ENCODE results near the gene MAB21L3.
A peak's percentile ranks its signal among the peaks of the same experiment; 100 is the strongest.

The MAB21L3 gene

GRCh38 chr1:116099919-116100318, 11.3 kb upstream of the MAB21L3 start:
- Mint-ChIP-seq H3K9me3 (peaks cover 6% of the 10 kb centered on the region), H3K4me1 (peaks cover 5% of the 10 kb centered on the region), H3K27ac (no peak overlapping the region), H3K27me3 (ENCODE audit: low read depth) (no peaks in the 10 kb centered on the region), H3K4me3 (no peak overlapping the region), H3K36me3 (ENCODE audit: low read depth) (peaks cover 4% of the 10 kb centered on the region)
- TF ChIP-seq CTCF (IDR thresholded peaks at IDR 0.05; ENCODE audit: unreplicated experiment in 3 of 3), result no peak

DNA sequence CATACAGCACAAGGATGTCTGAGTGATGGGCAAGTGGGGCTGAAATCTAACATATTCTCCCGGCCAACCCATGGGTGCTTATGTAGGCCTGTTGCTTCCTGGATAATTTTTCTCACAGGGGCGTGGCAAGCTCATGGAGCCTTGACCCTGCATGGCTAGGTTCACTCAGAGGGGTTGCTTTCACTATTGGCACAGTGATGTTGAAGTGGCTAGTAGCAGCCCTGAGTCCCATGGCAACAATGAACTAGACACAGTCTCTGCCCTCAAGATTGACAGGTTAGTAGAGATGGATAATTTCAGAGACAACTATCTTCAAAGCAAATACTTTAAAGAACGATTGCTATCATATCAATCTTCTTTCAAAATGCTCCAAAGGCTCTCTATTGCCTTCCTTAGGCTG, 6.5 kb upstream of the MAB21L3 start:
- H3K27me3 Mint-ChIP-seq (ENCODE audit: low read depth), result no peaks in the 10 kb centered on the region
- TF ChIP-seq CTCF (IDR thresholded peaks at IDR 0.05; ENCODE audit: unreplicated experiment in 3 of 3), result no peak
- no peaks in the 10 kb centered on the region for H3K9me3 Mint-ChIP-seq
- H3K36me3 Mint-ChIP-seq (ENCODE audit: low read depth), result no peaks in the 10 kb centered on the region
- H3K4me3 Mint-ChIP-seq, result no peak overlapping the region
- no peak overlapping the region for H3K27ac Mint-ChIP-seq
- peaks cover 5% of the 10 kb centered on the region for H3K4me1 Mint-ChIP-seq

DNA sequence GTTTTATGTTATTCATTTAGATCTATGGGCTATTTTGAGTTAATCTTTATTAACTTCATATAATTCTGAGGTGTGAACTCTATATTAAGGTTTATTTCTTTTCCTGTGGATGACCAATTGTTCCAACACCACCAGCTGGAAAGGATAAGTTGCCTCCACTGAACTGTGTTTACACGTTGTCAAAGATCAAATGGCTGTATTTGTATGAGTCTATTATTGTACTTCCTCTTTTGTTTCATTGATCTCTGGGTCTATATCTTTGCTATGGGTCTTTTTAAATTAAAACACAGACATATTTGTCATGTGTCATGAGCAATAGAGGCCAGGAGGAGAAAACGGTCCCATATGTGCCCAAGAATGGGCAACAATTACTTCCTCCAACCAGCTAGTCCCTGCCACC, 5.2 kb upstream of the MAB21L3 start:
- Mint-ChIP-seq H3K27me3 (ENCODE audit: low read depth) (no peaks in the 10 kb centered on the region), H3K4me3 (no peak overlapping the region), H3K36me3 (ENCODE audit: low read depth) (no peaks in the 10 kb centered on the region), H3K4me1 (peaks cover 16% of the 10 kb centered on the region), H3K9me3 (no peaks in the 10 kb centered on the region), H3K27ac (no peak overlapping the region)
- TF ChIP-seq CTCF (IDR thresholded peaks at IDR 0.05; ENCODE audit: unreplicated experiment in 3 of 3), result no peak

- Mint-ChIP-seq H3K36me3 (ENCODE audit: low read depth) (no peaks in the 10 kb centered on the region), H3K4me3 (no peak overlapping the region), H3K27me3 (ENCODE audit: low read depth) (no peaks in the 10 kb centered on the region), H3K9me3 (no peaks in the 10 kb centered on the region), H3K4me1 (peaks cover 21% of the 10 kb centered on the region), H3K27ac (no peak overlapping the region)
- no peak for TF ChIP-seq CTCF (IDR thresholded peaks at IDR 0.05; ENCODE audit: unreplicated experiment in 3 of 3)
Measured at GRCh38 chr1:116106646-116107045, 4.6 kb upstream of the MAB21L3 start.

GRCh38 chr1:116107371-116107770, 3.8 kb upstream of the MAB21L3 start:
- no peaks in the 10 kb centered on the region for H3K9me3 Mint-ChIP-seq
- no peak for TF ChIP-seq CTCF (IDR thresholded peaks at IDR 0.05; ENCODE audit: unreplicated experiment in 3 of 3)
- H3K4me3 Mint-ChIP-seq, result no peak overlapping the region
- H3K4me1 Mint-ChIP-seq, result peaks cover 24% of the 10 kb centered on the region
- no peaks in the 10 kb centered on the region for H3K36me3 Mint-ChIP-seq (ENCODE audit: low read depth)
- H3K27ac Mint-ChIP-seq, result no peak overlapping the region
- H3K27me3 Mint-ChIP-seq (ENCODE audit: low read depth), result peaks cover 3% of the 10 kb centered on the region

DNA sequence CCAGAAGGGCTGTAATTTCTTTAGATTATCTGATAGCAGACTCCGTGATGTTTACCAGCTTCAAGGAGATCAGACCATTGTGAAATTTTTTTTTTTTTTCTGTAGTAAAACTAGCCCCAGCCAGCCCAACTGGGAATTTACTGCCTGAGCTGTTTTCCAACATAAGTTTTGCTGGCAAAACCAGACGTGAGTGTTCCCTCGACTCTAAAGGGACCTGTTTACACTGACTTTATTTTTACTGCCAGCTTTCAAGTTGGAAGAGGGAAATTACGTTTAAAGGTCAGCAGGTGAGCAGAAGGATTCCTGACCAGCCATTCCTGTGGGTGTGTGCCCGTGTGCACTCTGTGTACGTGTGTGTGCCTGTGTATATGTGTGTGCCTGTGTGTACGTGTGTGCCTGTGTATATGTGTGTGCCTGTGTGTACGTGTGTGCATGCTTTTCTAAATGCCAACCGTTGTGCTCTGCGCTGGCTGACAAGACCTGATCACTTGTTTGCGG, 374 bp downstream of the MAB21L3 start:
- no peak for TF ChIP-seq CTCF (IDR thresholded peaks at IDR 0.05; ENCODE audit: unreplicated experiment in 3 of 3)
- Mint-ChIP-seq H3K27me3 (ENCODE audit: low read depth) (peaks cover 7% of the 10 kb centered on the region), H3K9me3 (no peaks in the 10 kb centered on the region), H3K4me3 (peak overlapping the region in 1 of 3 experiments; percentile 46), H3K27ac (peak overlapping the region; percentile 19 to 85 (median 83)), H3K36me3 (ENCODE audit: low read depth) (no peaks in the 10 kb centered on the region), H3K4me1 (peaks cover 27% of the 10 kb centered on the region)

Data from nephron (organoid).